ENCODE data around the gene CERS3. TPM values are rescaled to one million over a fixed set of nuclear protein-coding genes. Genes with fewer than 3 reads are reported as not detected.

CERS3 gene
- total RNA-seq: 100 to 1,000 TPM; 105 to 191 (median 149) TPM

DNA sequence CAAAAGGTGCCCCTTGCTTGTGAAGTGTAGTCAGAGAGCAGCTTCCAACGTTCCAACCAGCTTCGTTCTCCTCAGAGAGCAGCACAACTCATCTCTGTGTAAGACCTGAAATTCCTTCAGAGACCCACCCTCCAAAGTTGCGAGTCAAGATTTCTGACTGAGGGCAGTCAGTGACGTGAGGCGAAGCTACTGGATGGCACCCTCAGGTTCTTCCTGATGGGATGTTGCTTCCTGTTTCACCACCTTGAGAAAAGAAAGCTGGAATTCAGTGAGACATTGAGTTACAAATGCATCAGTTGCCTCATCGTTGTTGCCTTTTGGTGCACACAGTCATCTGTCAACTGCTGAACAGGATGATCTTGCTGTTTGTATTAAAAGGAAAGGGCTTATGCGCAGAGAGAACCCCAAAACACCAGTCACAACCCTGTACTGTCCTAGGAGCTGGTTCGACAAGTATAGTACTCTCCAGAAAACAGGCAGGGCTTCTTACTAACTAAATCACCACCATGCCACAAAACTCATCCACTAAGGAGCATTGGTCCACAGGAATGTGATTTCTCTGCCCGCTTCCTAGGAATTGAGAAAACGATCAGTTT, at the start of gene CERS3:
TSS of gene CERS3 (minus strand) at position 118 of the 596 bp plus-strand sequence. CDS start 27,101 bp downstream, outside the sequence.
- intact Hi-C loops (cut with DNase I; ENCODE audit: low total_unique reads): no loop called here
- peak within 1 kb of the TSS; percentile 9 for H3K4me3 ChIP-seq (ENCODE audit: low read depth, poor library complexity, severe bottlenecking)
- peak in 1 of 2 donors; percentile 29 for DNase-seq (ENCODE audit: low spot score in 2 of 2)
- TF ChIP-seq POLR2A (IDR thresholded peaks at IDR 0.05): no peak
- TF ChIP-seq, protein P1, sequence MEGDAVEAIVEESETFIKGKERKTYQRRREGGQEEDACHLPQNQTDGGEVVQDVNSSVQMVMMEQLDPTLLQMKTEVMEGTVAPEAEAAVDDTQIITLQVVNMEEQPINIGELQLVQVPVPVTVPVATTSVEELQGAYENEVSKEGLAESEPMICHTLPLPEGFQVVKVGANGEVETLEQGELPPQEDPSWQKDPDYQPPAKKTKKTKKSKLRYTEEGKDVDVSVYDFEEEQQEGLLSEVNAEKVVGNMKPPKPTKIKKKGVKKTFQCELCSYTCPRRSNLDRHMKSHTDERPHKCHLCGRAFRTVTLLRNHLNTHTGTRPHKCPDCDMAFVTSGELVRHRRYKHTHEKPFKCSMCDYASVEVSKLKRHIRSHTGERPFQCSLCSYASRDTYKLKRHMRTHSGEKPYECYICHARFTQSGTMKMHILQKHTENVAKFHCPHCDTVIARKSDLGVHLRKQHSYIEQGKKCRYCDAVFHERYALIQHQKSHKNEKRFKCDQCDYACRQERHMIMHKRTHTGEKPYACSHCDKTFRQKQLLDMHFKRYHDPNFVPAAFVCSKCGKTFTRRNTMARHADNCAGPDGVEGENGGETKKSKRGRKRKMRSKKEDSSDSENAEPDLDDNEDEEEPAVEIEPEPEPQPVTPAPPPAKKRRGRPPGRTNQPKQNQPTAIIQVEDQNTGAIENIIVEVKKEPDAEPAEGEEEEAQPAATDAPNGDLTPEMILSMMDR (IDR thresholded peaks at IDR 0.05): no peak
- 55% methylated on average over 10 of the region's 10 CpGs for WGBS, 2 donors

DNA sequence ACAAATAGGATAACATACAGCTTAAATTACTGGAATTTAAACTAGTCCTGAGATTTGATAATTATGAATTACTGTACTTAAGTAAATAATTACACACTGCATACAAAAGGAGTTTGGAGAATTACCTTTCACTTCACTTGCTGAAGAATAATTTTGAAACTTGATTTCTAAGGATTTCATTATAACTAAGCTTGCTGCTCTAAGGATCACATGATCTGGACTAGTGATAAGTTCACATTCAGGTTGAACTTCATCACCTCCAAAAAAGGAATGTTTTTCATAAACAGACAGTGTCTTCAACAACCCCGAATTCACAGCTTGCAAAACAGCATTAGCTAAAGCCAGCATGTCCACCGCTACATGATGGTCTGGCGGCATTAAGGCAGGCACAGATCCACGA, 44.8 kb upstream of the CERS3 start:
- TF ChIP-seq, protein P1 (IDR thresholded peaks at IDR 0.05): no peak
- TF ChIP-seq POLR2A (IDR thresholded peaks at IDR 0.05): no peak
- DNase-seq (ENCODE audit: low spot score in 2 of 2): no peak
- no peak overlapping the region for H3K4me3 ChIP-seq (ENCODE audit: low read depth, poor library complexity, severe bottlenecking)
- WGBS, 2 donors: 87 to 96% methylated on average over 4 of the region's 4 CpGs
- intact Hi-C loops (cut with DNase I; ENCODE audit: low total_unique reads): no loop called here

DNA sequence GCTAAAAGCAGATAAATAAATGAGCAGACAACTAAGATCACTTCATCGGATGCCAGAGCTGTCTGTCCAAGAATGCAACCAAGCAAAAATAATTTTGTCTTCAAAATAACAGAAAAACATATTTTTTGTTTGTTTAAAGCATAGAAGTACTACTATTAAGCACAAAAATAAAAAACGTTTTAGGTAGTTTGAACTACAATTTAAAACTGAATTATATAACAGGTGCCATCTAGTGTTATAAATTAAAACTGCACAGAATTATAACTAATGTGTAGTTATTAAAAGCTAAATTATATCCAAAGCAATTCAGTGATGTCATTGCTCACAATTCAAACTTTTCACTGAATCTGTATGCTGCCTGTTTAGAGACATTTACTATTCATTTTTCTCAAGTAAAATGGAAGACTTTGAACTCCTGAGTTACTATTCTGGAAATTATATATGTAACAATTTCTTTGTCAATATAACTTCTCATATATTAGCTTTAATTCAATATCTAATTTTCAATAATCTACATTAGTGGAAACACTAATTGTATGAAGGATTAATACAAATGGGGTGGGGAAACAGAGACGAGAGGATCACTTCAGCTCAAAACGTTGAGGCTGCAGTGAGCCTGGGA, 43.7 kb upstream of the CERS3 start:
- H3K4me3 ChIP-seq (ENCODE audit: low read depth, poor library complexity, severe bottlenecking): no peak overlapping the region
- 64% methylated on average over 4 of the region's 4 CpGs for WGBS, 2 donors
- intact Hi-C loops (cut with DNase I; ENCODE audit: low total_unique reads): no loop called here
- no peak for TF ChIP-seq POLR2A (IDR thresholded peaks at IDR 0.05)
- TF ChIP-seq, protein P1 (IDR thresholded peaks at IDR 0.05): no peak
- no peak for DNase-seq (ENCODE audit: low spot score in 2 of 2)

DNA sequence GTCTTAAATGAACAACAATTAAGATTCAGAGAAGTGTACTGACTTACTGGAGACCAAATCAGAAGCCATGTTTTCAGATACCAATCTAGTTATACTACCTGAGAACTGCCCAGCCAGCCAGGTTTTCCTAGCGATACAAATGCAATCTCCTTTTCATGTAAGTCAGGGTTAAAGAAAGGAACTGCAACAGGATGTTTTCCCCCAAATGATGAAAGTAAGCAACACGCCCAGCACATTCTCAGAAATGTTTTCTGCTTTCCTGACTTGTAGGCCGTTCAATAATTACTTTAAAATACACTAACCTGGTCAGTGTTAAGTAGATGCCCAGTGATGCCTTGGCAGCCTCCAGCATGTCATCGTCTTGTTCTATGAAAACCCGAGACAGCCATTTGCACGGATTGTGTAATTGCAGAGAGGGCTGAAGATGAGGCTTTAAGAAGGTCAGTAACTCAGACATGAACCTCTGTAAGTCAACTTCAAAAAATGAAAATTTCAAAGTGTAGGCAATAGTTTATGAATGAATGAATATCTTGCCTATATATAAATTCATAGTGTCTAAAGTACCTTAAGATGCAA, 42.9 kb upstream of the CERS3 start:
- no peak overlapping the region for H3K4me3 ChIP-seq (ENCODE audit: low read depth, poor library complexity, severe bottlenecking)
- WGBS, 2 donors: 81 to 84% methylated on average over 6 of the region's 6 CpGs
- DNase-seq (ENCODE audit: low spot score in 2 of 2): no peak
- intact Hi-C loops (cut with DNase I; ENCODE audit: low total_unique reads): no loop called here
- TF ChIP-seq, protein P1 (IDR thresholded peaks at IDR 0.05): no peak
- TF ChIP-seq POLR2A (IDR thresholded peaks at IDR 0.05): no peak

DNA sequence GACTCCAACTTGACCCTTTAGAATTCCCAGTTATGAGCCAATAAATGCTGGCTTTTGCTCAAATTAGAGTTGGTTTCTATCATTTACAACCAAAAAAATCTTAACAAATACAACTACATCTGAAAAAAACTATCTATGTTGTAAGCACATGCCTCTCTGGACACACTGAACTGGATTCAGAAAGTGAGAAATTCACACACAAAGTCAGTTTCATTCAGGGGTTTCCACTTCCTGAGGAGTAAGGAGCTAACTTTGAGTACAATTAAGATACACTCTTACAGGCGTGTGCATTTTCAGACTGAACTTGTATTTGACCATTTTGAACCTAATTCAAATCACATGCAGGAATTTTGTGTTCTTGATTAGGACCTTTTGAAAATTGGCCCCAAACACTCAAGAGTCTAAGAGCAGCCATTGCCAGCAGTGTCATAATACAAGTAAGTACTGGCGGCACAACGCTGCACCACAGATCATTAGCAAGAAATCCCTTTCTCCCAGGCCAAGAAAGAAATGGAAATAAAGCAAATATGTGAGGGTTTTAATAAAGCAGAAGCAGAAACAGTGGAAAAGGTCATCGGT, 42.1 kb upstream of the CERS3 start:
- no peak for DNase-seq (ENCODE audit: low spot score in 2 of 2)
- WGBS, 2 donors: 68 to 77% methylated on average over 4 of the region's 4 CpGs
- intact Hi-C loops (cut with DNase I; ENCODE audit: low total_unique reads): no loop called here
- no peak overlapping the region for H3K4me3 ChIP-seq (ENCODE audit: low read depth, poor library complexity, severe bottlenecking)
- no peak for TF ChIP-seq POLR2A (IDR thresholded peaks at IDR 0.05)
- TF ChIP-seq, protein P1 (IDR thresholded peaks at IDR 0.05): no peak

Data from lower leg skin (tissue), 4 donors.